H7 (cell line): Measurements from ENCODE around the gene FAM72D. TPM values are rescaled to one million over a fixed set of nuclear protein-coding genes. Genes with fewer than 3 reads are reported as not detected.
"Not testable (repeated sequence)": the region's sequence is repeated elsewhere in the genome, so short reads cannot be mapped to it uniquely, and the experiment has no call there.

Experiments used
- DNase-seq: peaks from one replicate; pipeline ENCODE4 v3.0.0; 2012
- H3K27me3 ChIP-seq: 2 replicates; pipeline ENCODE4 v1.6.0; 2011; ENCODE audit warnings: mild to moderate bottlenecking, low read length; ENCODE audit not compliant: control insufficient read depth, insufficient read depth
- H3K36me3 ChIP-seq: replicated peaks from 2 replicates; pipeline ENCODE4 v1.5.1; 2011; ENCODE audit warnings: low read length; ENCODE audit not compliant: control insufficient read depth, insufficient read depth
- H3K4me3 ChIP-seq: 2 replicates; pipeline ENCODE4 v1.5.1; 2011; ENCODE audit warnings: low read depth, mild to moderate bottlenecking, control low read depth, low read length, moderate library complexity; ENCODE audit not compliant: insufficient read depth
- total RNA-seq: library from RNA; depleted of rRNA; stranded (reverse); fragments of >200 nt; shearing (Covaris generic); gene quantifications from 2 replicates; pipeline ENCODE4 v1.2.3, GENCODE V29; 2014; rRNA removed

The FAM72D gene
- total RNA-seq, result 13.6 and 22.8 TPM in 2 replicates

DNA sequence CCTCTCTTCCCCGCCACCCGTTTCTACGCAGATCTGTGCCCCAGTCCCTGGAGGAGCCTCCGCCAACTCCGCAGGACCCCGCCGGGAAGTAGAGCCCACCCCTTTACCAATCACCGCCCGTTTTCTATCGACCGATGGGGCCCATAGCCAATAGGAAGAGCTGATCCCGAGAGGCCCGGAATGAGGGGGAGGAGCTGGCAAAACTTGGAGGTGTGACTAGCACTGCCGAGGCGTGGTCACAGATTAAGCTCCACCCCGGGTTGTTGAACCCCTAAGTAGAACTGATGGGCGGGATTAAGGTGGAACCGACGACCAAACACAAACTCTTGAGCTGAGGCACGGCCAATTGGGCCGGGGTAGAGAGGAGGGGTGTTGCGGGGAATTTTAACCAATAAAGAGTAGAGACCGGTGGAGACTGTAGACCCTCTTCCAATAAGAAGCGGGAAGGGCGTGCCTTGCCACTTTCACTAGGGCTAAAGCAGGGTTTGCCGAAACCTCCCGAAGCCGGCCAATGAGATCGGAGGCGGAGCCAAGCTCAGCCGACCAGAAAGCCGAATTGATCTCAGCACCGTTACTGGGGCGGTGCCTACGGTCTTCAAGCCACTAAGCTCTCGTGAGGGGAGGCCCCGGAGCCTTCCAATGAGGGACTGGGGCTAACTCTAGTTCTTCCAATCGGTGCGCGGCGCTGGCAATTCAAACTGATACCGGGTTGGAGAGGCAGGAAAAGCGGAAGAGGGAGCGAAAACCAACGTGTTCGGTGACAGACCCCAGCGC lies at the start of gene FAM72D, which contains the start of gene SRGAP2B:
Gene FAM72D (plus strand): TSS at position 691 of the 774 bp plus-strand sequence. CDS start 874 bp downstream, outside the sequence.
Gene SRGAP2B (minus strand): TSS at position 45 of the 774 bp plus-strand sequence. CDS start 2,427 bp downstream, outside the sequence.
- peak within 1 kb of the TSS; percentile 43 for H3K4me3 ChIP-seq
- not testable (repeated sequence) for DNase-seq, H3K27me3 ChIP-seq, H3K36me3 ChIP-seq

DNA sequence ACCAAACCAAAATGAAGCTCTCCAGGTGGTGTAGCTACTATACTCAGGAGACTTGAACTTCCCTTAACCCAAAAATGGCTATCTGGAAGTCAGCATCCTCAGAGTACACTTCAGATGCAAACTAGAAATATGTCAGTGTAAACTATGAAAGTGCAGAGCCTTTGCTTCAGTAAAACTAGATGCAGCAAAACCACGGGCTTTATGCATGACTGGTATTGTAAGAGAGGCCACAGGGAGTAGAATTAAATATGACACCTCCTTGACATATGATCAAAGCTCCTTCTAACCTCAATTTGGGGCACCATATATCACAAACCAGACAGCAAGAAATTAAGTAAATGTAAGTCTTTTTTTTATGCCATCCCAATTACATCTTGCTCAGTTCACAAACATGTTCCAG lies 48.2 kb upstream of the FAM72D start:
- not testable (repeated sequence) for DNase-seq, H3K36me3 ChIP-seq, H3K4me3 ChIP-seq, H3K27me3 ChIP-seq

DNA sequence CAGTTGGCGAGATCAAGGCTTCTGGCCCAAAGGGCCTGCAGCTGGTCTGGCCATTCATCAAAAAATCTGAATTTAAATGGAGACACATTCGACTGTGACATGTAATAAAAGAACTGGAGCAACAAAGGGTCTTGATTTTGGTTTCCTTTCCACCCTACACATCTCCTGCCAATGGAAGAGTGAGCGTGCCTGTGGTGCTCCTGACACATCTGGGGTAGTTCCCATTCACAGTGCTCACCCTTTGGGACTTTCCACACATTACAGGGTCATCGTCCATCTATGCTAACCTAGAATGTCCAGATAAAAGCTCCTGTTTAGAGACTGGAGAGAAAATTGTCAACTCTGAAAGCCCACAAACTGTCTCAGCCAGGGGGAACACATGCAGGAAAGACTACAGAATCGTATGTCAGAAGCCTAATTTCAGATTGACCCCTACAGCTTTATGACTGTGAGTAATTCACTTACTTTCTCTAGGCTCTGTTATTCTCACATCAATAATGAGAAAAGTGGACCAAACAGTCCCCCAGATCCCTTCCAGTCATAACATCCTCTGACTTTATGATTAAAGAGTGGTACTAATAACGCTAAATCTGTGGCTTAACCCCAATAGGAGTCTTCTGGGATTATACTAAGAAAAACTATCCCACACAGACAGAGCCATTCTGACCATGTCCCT lies 47.5 kb upstream of the FAM72D start:
- not testable (repeated sequence) for H3K27me3 ChIP-seq, DNase-seq, H3K36me3 ChIP-seq, H3K4me3 ChIP-seq

DNA sequence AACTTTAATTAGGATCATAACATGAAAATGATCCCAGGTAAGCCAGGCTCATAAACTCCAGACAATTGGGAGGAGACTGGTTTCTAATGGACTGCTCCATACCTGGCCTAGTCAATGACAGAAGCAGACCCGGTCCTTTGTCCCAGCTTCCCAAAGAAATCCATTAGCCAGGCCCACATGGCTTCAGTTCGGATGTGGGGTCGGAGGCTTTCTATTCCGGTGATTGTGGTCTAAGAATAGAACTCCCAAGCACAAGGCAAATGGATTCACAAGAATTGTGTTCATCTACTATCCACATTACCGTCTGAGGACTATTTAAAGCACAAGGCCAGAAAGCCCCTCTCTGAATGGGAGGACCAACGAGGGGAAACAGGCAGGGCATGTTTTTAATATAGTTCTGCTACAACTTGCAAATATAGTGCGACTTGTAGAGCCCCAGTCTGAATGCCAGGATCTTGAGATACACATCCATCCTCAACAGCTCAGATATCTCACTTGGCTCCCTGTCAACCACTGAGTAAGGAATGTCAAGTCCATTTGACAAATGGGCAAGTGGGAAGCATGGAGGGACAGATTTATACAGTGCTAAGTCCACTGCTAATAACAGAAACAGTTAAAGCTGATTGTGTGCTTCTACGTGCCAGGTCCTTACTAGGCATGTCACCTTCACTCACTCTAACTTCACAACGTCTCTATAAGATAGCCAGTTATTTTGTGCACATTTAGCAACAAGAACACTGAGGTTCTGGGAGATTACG lies 43.6 kb upstream of the FAM72D start:
- not testable (repeated sequence) for DNase-seq, H3K27me3 ChIP-seq, H3K36me3 ChIP-seq, H3K4me3 ChIP-seq

DNA sequence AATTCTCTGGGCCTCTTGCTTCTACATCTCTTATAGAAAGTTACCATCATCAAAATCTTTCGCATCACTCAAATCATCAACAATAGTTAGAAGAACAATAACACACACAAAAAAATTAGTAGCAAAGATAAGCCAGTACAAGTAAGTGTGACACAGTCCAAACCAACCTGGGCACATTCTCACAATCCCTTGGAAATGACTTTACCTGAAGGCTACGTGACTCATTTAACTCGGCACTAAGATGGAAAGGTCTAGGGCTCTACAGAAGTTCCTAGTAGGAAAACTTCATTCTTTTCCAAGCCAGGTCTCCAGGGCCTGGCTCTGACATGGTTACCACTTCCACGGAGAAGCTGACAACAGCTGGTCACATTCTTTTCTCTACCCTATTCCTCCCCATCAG lies 42.3 kb upstream of the FAM72D start:
- H3K4me3 ChIP-seq, DNase-seq, H3K36me3 ChIP-seq, H3K27me3 ChIP-seq: not testable (repeated sequence)

DNA sequence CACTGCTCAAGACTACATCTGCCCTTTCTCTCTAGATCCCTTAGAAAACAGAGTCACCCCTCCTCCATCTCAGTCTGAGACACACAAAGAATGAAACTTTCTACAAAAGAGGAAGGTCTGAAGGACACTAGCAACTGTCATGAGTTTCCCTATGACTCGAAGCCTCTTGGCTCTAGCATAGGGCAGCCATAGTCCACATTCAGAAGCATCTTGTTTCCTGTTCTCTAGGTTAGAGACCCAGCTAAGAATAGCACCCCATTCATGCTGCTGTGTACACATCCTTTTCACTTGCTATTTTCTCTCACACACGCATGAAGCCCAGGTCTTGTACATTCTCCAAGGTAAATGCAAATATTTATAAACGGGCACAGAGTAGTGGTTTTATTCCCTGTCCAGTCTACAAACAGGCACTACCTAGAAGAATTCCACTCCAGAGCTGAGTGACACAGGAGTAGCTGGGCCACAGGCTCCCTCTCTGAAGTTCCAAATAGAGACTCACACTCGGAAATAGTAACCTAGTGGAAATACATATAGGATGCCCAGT lies 40.5 kb upstream of the FAM72D start:
- not testable (repeated sequence) for H3K36me3 ChIP-seq, H3K4me3 ChIP-seq, H3K27me3 ChIP-seq, DNase-seq

DNA sequence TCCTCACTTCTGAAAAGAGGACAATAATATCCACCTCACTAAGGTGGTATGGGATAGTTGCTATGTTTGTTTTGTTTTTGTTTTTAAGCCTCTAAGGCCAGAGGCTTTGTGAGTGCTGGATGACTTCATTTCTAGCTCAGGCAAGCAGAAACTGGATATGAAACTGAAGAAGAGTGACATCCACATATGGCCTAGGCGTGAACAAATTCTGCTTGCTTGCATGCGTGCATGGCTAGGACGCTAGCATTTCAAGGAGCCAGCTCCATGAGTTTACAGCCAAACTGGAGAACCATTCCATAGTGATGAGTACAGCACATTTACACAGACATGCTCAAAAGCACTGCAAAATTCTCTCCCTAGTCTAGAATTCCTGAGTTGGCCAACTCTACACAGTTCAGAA lies 37.6 kb upstream of the FAM72D start:
- not testable (repeated sequence) for H3K36me3 ChIP-seq, DNase-seq

DNA sequence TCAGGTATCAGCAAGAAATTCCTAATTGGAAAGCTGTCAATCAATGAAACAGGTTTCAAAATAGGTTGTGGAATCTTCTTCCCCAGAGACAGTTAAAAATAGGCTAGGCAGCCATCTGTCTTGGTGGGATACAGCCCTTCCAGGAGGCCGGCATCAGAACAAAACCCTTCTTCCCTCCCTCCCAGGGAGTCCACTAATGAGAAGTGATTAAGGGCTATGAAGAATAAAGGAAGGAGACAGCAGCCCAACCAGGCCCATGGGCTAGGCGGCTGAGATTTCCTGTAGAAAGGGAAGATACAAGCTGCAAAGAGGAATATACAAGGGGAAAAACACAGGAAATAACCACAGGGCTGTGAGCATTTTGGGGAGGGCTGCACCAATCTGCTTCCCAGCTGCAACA lies 32.5 kb upstream of the FAM72D start:
- H3K4me3 ChIP-seq, H3K36me3 ChIP-seq: not testable (repeated sequence)

More for the DNA sequence above, 37.6 kb upstream of the FAM72D start:
- not testable (repeated sequence) for H3K4me3 ChIP-seq, H3K27me3 ChIP-seq

DNA sequence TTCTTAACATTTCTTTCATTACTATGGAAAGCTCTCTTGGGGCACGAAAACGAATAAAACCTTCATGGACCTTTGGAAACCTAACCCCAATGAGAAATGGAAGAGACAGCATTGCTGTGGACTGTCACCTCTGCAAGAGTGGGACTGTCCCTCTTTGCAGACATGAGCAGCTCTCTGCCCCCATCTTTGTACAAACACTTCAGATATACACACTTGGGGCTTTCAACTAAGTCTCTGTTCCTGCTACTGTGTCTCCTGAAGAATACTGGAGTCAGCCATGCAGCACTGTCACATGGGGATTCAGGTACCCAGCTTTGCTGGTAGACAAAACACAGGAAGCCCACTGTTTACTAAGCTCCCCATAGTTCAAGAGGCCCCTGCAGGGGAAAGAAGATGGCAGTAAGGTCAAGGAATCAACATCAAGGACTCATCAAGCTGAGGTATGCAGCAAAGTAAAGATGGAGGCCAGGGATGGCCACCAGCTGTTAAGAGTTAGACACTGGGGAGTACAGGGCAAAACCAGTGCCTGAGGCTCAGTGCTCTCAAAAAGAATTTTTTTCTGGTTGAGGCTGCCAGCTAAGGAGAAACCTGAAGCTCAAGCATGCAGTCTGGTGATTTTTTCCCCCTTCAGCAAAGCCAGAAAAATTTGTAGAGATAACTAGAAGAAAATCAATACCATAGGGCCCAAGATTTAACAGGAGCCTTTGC lies 31.7 kb upstream of the FAM72D start:
- not testable (repeated sequence) for DNase-seq, H3K36me3 ChIP-seq, H3K4me3 ChIP-seq, H3K27me3 ChIP-seq

More for the DNA sequence above, 32.5 kb upstream of the FAM72D start:
- DNase-seq, H3K27me3 ChIP-seq: not testable (repeated sequence)

DNA sequence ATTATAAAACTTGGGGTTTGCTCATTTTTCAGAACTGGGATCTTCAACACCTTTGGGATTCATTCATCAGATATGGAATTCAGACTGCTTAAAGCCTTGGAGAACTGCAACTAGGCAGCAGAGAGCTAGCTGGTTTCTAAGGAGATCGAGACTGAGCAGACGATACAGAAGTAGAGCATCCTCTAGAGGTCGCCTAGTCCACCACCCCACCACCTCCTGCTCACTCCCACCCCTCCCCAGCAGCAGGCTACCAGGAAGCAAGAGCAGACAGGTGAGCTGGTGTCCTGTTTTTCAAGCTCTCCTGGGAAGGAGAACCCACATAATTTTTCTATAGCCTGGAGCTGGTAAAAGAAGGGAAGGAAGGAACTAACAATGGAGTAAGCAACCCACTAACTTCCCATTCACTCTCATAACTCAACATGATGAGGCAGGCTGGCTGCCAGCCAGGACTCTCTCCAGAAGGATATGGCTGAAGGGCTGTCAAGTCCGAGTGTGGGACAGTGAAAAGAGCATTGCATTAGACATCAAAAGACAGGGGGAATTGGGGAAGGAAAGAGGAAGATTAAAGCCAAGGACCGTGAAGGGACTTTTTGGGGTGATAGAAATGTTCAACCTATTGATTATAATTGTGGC lies 30.5 kb upstream of the FAM72D start:
- not testable (repeated sequence) for H3K27me3 ChIP-seq, DNase-seq, H3K4me3 ChIP-seq, H3K36me3 ChIP-seq

DNA sequence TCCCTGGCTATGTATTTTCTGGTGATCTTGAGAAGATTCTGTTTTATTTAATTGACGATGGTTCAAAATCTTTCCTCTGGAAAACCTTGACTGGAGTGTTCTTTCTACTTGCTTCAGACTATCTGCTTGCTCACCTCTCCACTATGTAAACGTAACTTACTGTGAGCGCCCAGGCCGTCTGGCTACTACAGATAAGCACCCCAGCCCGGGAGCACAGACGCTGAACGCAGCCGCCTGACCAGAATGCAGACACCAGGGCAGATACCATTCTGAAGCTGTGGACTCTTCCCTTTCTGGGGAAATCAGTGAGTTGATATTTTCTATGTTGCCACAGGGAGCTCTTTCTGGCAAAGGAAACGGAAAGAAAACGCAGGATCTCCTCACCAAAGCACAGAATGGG lies 29.3 kb upstream of the FAM72D start:
- H3K27me3 ChIP-seq, H3K4me3 ChIP-seq, DNase-seq, H3K36me3 ChIP-seq: not testable (repeated sequence)

DNA sequence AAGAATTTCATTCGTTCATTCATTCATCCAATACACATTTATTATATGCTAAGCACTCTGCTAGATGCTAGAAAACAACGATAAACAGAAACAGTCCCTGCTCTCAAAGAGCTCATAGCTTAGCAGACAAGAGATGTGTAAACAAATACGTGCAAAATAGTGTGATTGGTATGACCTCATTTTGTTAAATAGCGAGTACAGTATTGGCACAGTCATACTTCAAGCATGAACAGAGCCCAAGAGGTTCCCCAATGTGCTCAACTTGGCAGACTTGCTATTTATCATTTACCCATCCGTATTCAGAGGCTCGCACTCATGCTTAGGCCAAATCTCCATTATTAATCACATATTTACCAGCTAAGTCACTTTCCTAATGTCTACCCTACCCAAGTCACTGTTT lies 24.2 kb upstream of the FAM72D start:
- H3K4me3 ChIP-seq, H3K27me3 ChIP-seq, DNase-seq: not testable (repeated sequence)

DNA sequence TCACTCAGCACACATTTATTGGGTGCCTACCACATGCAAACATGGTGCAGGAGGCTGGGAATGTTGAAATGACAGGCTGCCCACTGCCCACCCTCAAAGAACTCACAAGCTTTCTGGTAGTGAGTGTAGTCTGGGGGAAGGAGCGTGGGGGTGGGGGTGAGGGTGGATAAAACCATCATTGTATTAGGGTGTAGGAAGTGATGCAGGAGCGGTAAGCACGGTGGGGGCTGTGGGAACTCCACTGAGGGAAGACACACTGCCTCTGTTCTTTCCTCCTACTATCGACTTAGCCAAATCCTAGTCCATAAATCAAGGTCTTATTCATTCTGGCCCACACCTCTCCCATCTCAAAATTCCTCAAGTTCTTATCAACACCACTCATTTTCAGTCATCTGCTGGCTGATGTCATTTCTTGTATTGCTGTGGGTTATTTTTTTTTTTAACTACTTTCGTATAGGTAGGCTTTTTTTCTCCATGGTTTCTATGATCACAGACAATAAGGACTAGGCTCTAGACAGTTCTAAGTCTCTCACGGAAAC lies 21.7 kb upstream of the FAM72D start:
- DNase-seq, H3K36me3 ChIP-seq, H3K27me3 ChIP-seq, H3K4me3 ChIP-seq: not testable (repeated sequence)

More for the DNA sequence above, 24.2 kb upstream of the FAM72D start:
- not testable (repeated sequence) for H3K36me3 ChIP-seq
